ENCODE measurements around the gene MYBBP1A. TPM values are rescaled to one million over a fixed set of nuclear protein-coding genes. Genes with fewer than 3 reads are reported as not detected.

The MYBBP1A gene
- total and polyA plus RNA-seq, 2 of the 13 experiments (the other 11 are each of a cell fraction or from before 2014, with no cell fraction given) = 18.6 to 54.8 TPM

DNA sequence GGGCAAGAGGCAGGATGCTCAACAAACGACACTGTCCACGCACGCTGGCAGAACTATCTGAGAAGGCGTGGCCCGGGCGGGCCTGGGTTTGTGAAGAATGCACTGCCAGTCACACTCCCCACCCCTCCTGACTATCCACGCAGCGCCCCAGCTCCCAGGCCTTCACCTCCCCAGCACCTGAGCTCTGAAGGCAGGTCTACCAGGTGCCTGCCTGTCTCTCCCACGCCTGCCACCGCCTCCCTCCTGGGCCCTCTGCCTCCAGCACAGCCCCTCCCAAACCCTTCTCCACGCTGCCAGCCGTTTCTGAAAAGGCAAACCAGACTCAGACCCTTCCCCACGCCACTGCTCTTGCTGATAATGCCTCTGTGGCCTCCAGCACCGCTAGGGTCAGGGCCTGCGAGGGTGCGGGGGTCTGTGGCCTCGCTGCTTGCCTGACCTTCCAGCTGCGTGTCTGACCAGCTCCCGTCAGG, 11.6 kb downstream of the MYBBP1A start (continued):
- TF ChIP-seq, protein P1, sequence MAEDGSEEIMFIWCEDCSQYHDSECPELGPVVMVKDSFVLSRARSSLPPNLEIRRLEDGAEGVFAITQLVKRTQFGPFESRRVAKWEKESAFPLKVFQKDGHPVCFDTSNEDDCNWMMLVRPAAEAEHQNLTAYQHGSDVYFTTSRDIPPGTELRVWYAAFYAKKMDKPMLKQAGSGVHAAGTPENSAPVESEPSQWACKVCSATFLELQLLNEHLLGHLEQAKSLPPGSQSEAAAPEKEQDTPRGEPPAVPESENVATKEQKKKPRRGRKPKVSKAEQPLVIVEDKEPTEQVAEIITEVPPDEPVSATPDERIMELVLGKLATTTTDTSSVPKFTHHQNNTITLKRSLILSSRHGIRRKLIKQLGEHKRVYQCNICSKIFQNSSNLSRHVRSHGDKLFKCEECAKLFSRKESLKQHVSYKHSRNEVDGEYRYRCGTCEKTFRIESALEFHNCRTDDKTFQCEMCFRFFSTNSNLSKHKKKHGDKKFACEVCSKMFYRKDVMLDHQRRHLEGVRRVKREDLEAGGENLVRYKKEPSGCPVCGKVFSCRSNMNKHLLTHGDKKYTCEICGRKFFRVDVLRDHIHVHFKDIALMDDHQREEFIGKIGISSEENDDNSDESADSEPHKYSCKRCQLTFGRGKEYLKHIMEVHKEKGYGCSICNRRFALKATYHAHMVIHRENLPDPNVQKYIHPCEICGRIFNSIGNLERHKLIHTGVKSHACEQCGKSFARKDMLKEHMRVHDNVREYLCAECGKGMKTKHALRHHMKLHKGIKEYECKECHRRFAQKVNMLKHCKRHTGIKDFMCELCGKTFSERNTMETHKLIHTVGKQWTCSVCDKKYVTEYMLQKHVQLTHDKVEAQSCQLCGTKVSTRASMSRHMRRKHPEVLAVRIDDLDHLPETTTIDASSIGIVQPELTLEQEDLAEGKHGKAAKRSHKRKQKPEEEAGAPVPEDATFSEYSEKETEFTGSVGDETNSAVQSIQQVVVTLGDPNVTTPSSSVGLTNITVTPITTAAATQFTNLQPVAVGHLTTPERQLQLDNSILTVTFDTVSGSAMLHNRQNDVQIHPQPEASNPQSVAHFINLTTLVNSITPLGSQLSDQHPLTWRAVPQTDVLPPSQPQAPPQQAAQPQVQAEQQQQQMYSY (CRISPR knock-in tag; IDR thresholded peaks at IDR 0.05) = no peak
- TF ChIP-seq, protein P2, sequence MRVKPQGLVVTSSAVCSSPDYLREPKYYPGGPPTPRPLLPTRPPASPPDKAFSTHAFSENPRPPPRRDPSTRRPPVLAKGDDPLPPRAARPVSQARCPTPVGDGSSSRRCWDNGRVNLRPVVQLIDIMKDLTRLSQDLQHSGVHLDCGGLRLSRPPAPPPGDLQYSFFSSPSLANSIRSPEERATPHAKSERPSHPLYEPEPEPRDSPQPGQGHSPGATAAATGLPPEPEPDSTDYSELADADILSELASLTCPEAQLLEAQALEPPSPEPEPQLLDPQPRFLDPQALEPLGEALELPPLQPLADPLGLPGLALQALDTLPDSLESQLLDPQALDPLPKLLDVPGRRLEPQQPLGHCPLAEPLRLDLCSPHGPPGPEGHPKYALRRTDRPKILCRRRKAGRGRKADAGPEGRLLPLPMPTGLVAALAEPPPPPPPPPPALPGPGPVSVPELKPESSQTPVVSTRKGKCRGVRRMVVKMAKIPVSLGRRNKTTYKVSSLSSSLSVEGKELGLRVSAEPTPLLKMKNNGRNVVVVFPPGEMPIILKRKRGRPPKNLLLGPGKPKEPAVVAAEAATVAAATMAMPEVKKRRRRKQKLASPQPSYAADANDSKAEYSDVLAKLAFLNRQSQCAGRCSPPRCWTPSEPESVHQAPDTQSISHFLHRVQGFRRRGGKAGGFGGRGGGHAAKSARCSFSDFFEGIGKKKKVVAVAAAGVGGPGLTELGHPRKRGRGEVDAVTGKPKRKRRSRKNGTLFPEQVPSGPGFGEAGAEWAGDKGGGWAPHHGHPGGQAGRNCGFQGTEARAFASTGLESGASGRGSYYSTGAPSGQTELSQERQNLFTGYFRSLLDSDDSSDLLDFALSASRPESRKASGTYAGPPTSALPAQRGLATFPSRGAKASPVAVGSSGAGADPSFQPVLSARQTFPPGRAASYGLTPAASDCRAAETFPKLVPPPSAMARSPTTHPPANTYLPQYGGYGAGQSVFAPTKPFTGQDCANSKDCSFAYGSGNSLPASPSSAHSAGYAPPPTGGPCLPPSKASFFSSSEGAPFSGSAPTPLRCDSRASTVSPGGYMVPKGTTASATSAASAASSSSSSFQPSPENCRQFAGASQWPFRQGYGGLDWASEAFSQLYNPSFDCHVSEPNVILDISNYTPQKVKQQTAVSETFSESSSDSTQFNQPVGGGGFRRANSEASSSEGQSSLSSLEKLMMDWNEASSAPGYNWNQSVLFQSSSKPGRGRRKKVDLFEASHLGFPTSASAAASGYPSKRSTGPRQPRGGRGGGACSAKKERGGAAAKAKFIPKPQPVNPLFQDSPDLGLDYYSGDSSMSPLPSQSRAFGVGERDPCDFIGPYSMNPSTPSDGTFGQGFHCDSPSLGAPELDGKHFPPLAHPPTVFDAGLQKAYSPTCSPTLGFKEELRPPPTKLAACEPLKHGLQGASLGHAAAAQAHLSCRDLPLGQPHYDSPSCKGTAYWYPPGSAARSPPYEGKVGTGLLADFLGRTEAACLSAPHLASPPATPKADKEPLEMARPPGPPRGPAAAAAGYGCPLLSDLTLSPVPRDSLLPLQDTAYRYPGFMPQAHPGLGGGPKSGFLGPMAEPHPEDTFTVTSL (CRISPR knock-in tag; IDR thresholded peaks at IDR 0.05; ENCODE audit: borderline replicate concordance) = no peak
- TF ChIP-seq ZNF333 (CRISPR knock-in tag; IDR thresholded peaks at IDR 0.05; ENCODE audit: borderline replicate concordance) = no peak
- TF ChIP-seq, protein P3, sequence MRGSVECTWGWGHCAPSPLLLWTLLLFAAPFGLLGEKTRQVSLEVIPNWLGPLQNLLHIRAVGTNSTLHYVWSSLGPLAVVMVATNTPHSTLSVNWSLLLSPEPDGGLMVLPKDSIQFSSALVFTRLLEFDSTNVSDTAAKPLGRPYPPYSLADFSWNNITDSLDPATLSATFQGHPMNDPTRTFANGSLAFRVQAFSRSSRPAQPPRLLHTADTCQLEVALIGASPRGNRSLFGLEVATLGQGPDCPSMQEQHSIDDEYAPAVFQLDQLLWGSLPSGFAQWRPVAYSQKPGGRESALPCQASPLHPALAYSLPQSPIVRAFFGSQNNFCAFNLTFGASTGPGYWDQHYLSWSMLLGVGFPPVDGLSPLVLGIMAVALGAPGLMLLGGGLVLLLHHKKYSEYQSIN (CRISPR knock-in tag; IDR thresholded peaks at IDR 0.05; ENCODE audit: borderline replicate concordance) = no peak
